ENCODE measurements around the gene NUP107. TPM values are rescaled to one million over a fixed set of nuclear protein-coding genes. Genes with fewer than 3 reads are reported as not detected.

Gene NUP107
- total and polyA plus RNA-seq, 4 donors, result 18.4 to 74.7 (median 26.4) TPM

DNA sequence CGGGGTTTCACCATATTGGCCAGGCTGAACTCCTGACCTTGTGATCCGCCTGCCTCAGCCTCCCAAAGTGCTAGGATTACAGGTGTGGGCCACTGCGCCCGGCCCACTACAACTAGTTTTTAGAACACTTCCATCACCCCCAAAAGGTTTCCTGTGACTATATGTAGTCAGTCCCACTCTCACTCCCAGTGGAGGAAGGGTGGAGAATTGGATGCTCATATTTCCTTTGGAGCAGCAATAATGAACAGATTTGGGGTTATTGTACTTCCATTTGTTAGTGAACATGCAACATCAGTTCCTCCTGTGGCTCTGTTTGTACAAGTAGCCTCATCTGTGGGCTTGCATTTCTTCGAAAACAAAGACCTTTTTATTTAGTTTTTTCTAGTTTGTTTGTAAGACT lies 40.3 kb upstream of the NUP107 start:
- Histone ChIP-seq H3K27me3 (ENCODE audit: control insufficient read depth in 3 of 3, insufficient read depth in 3 of 3, low read length in 2 of 3) (no peaks in the 10 kb centered on the region), H3K4me3 (no peak overlapping the region), H3K9ac (ENCODE audit: insufficient read depth in 1 of 2, low read length in 2 of 2) (no peak overlapping the region), H3K27ac (ENCODE audit: low read depth in 1 of 2, low read length in 1 of 2) (no peak overlapping the region), H3K36me3 (ENCODE audit: control insufficient read depth in 4 of 4, insufficient read depth in 4 of 4, low read length in 4 of 4) (peaks cover 0 to 11% (median 4%) of the 10 kb centered on the region in 4 donors), H3K4me1 (ENCODE audit: control insufficient read depth in 5 of 5, insufficient read depth in 5 of 5, low read length in 5 of 5) (peaks cover 0 to 4% (median 0%) of the 10 kb centered on the region in 5 donors), H3K9me3 (ENCODE audit: control insufficient read depth in 4 of 4, insufficient read depth in 3 of 4, low read length in 3 of 4) (no peaks in the 10 kb centered on the region)
- ATAC-seq (ENCODE audit: insufficient read depth, low FRiP score), result no peak
- no peak for DNase-seq
- 92 to 95% methylated on average over 5 of the region's 5 CpGs for WGBS, 2 donors
- TF ChIP-seq, protein P1, sequence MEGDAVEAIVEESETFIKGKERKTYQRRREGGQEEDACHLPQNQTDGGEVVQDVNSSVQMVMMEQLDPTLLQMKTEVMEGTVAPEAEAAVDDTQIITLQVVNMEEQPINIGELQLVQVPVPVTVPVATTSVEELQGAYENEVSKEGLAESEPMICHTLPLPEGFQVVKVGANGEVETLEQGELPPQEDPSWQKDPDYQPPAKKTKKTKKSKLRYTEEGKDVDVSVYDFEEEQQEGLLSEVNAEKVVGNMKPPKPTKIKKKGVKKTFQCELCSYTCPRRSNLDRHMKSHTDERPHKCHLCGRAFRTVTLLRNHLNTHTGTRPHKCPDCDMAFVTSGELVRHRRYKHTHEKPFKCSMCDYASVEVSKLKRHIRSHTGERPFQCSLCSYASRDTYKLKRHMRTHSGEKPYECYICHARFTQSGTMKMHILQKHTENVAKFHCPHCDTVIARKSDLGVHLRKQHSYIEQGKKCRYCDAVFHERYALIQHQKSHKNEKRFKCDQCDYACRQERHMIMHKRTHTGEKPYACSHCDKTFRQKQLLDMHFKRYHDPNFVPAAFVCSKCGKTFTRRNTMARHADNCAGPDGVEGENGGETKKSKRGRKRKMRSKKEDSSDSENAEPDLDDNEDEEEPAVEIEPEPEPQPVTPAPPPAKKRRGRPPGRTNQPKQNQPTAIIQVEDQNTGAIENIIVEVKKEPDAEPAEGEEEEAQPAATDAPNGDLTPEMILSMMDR (IDR thresholded peaks at IDR 0.05; ENCODE audit: control extremely low read depth, extremely low read depth), result no peak

DNA sequence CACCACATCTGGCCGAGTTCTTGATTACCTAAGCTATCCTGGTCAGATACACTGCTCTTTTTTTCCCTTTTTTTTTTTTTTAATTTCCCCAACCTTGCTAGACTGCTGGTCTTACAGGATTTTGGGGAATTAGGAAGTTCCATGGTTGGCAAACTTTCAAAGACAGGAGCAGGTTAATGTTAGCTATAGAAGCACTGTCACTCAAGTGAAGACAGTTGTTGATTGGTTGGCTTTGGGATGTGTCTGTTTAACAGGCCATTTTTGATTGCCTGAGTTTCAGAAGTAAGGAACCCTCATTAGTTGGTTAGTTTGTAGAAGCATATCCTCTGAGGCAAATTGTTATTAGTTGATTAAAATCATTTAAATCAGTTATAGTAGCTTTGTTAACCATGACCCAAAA lies 39.3 kb upstream of the NUP107 start:
- ATAC-seq (ENCODE audit: insufficient read depth, low FRiP score) (no peak), DNase-seq (no peak)
- H3K27ac ChIP-seq (ENCODE audit: low read depth in 1 of 2, low read length in 1 of 2), result no peak overlapping the region
- no peaks in the 10 kb centered on the region for H3K9me3 ChIP-seq (ENCODE audit: control insufficient read depth in 4 of 4, insufficient read depth in 3 of 4, low read length in 3 of 4)
- no peak overlapping the region for H3K4me3 ChIP-seq
- H3K4me1 ChIP-seq (ENCODE audit: control insufficient read depth in 5 of 5, insufficient read depth in 5 of 5, low read length in 5 of 5), result peaks cover 0 to 4% (median 0%) of the 10 kb centered on the region in 5 donors
- no peaks in the 10 kb centered on the region for H3K27me3 ChIP-seq (ENCODE audit: control insufficient read depth in 3 of 3, insufficient read depth in 3 of 3, low read length in 2 of 3)
- TF ChIP-seq, protein P1 (IDR thresholded peaks at IDR 0.05; ENCODE audit: control extremely low read depth, extremely low read depth), result no peak
- H3K36me3 ChIP-seq (ENCODE audit: control insufficient read depth in 4 of 4, insufficient read depth in 4 of 4, low read length in 4 of 4), result peaks cover 0 to 11% (median 6%) of the 10 kb centered on the region in 4 donors
- WGBS, 2 donors, result 36 to 62% methylated on average over 1 of the region's 1 CpG
- H3K9ac ChIP-seq (ENCODE audit: insufficient read depth in 1 of 2, low read length in 2 of 2), result no peak overlapping the region

DNA sequence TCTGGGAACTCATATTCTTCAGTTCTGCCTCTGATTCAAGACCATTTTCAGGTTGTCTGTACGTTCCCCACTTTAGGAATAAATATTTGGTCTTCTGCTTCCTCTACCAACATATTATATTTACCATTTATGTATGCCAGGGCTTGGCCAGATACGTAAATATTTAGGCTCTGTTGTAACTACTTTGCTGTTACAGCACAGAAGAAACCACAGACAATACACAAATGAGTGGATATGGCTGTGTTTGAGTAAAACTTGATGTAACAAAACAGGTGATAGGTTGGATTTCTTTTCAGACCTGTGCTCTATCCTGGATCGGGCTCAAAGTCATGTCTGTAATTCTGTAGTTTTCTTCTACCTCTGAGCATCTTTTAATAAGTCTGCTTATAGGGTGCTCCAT lies 38.6 kb upstream of the NUP107 start:
- ATAC-seq (ENCODE audit: insufficient read depth, low FRiP score), result no peak
- H3K9me3 ChIP-seq (ENCODE audit: control insufficient read depth in 4 of 4, insufficient read depth in 3 of 4, low read length in 3 of 4), result no peaks in the 10 kb centered on the region
- H3K4me3 ChIP-seq, result no peak overlapping the region
- TF ChIP-seq, protein P1 (IDR thresholded peaks at IDR 0.05; ENCODE audit: control extremely low read depth, extremely low read depth), result no peak
- H3K9ac ChIP-seq (ENCODE audit: insufficient read depth in 1 of 2, low read length in 2 of 2), result no peak overlapping the region
- 58 to 64% methylated on average over 3 of the region's 3 CpGs for WGBS, 2 donors
- H3K36me3 ChIP-seq (ENCODE audit: control insufficient read depth in 4 of 4, insufficient read depth in 4 of 4, low read length in 4 of 4), result peaks cover 0 to 14% (median 9%) of the 10 kb centered on the region in 4 donors
- H3K4me1 ChIP-seq (ENCODE audit: control insufficient read depth in 5 of 5, insufficient read depth in 5 of 5, low read length in 5 of 5), result peaks cover 0 to 4% (median 0%) of the 10 kb centered on the region in 5 donors
- no peak overlapping the region for H3K27ac ChIP-seq (ENCODE audit: low read depth in 1 of 2, low read length in 1 of 2)
- DNase-seq, result peak in 1 of 3 donors; percentile 10
- H3K27me3 ChIP-seq (ENCODE audit: control insufficient read depth in 3 of 3, insufficient read depth in 3 of 3, low read length in 2 of 3), result no peaks in the 10 kb centered on the region

DNA sequence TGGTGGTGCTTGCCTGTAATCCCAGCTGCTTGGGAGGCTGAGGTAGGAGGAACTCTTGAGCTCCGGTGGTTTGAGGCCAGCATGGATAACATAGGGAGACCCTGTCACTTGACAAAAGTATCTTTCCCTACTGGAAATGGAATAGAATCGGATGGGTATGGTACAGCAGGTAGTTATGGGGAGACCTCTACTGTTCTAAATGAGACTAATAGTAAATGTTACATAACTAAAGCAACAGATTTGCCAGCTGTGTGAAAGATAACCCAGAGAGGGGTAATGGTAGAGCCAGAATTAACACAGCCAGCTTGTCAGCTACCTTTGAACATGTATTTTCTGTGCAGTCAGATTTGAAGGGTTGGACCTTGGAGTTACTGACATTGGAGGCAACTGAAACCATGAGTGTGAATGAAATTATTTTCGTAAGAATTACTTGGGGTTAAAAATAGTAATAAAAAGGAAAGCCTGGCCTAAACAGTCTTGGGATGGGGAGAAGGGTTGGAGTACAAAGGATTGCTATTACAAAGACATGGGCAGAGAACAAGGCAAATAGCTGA lies 21.7 kb upstream of the NUP107 start:
- WGBS, 2 donors, result 81 to 84% methylated on average over 3 of the region's 3 CpGs
- TF ChIP-seq, protein P1 (IDR thresholded peaks at IDR 0.05; ENCODE audit: control extremely low read depth, extremely low read depth), result no peak
- Histone ChIP-seq H3K4me1 (ENCODE audit: control insufficient read depth in 5 of 5, insufficient read depth in 5 of 5, low read length in 5 of 5) (no peaks in the 10 kb centered on the region), H3K9ac (ENCODE audit: insufficient read depth in 1 of 2, low read length in 2 of 2) (no peak overlapping the region), H3K27me3 (ENCODE audit: control insufficient read depth in 3 of 3, insufficient read depth in 3 of 3, low read length in 2 of 3) (no peaks in the 10 kb centered on the region), H3K9me3 (ENCODE audit: control insufficient read depth in 4 of 4, insufficient read depth in 3 of 4, low read length in 3 of 4) (no peaks in the 10 kb centered on the region), H3K4me3 (no peak overlapping the region), H3K27ac (ENCODE audit: low read depth in 1 of 2, low read length in 1 of 2) (no peak overlapping the region), H3K36me3 (ENCODE audit: control insufficient read depth in 4 of 4, insufficient read depth in 4 of 4, low read length in 4 of 4) (peaks cover 0 to 8% (median 6%) of the 10 kb centered on the region in 4 donors)
- DNase-seq (peak in 2 of 3 donors; percentile 21 to 25), ATAC-seq (ENCODE audit: insufficient read depth, low FRiP score) (no peak)

All from lung (tissue), 12 donors.